Keratinocyte (primary cell): Measurements from ENCODE around the gene WNT7A. TPM values are rescaled to one million over a fixed set of nuclear protein-coding genes. Genes with fewer than 3 reads are reported as not detected.

Experiments
- DNase-seq: peaks from one replicate; pipeline ENCODE4 v3.0.0-alpha.2; 2011; ENCODE audit warnings: low read depth, missing footprints, low spot score
- FAIRE-seq: peaks from 2 replicates; lab custom pipeline; 2011; peaks lifted over from hg19 to GRCh38; lab: Jason Lieb, UNC
- H2AFZ ChIP-seq: 2 replicates; pipeline ENCODE4 v1.6.0; 2012; ENCODE audit warnings: low read length, control low read depth, inconsistent platforms; ENCODE audit not compliant: control insufficient read depth
- H3K27ac ChIP-seq: 2 replicates; pipeline ENCODE4 v1.5.1; 2011; ENCODE audit warnings: low read length; ENCODE audit not compliant: control insufficient read depth, insufficient read depth
- H3K27me3 ChIP-seq: 3 replicates; pipeline ENCODE4 v1.6.0; 2011; ENCODE audit warnings: low read length; ENCODE audit not compliant: control insufficient read depth, insufficient read depth; ENCODE audit errors: extremely low read depth
- H3K36me3 ChIP-seq, 2 experiments: 2 replicates in 1 of 2; 3 replicates in 1 of 2; pipeline ENCODE4 v1.5.1; 2011; ENCODE audit warnings: low read length in 2 of 2, mild to moderate bottlenecking in 1 of 2; ENCODE audit not compliant: control insufficient read depth in 2 of 2, insufficient read depth in 2 of 2; ENCODE audit errors: extremely low read depth in 1 of 2
- H3K4me1 ChIP-seq: 3 replicates; pipeline ENCODE4 v1.5.1; 2011; ENCODE audit warnings: low read length; ENCODE audit not compliant: control insufficient read depth, insufficient read depth; ENCODE audit errors: extremely low read depth
- H3K4me2 ChIP-seq: 3 replicates; pipeline ENCODE4 v1.6.0; 2011; ENCODE audit warnings: low read depth, low read length; ENCODE audit not compliant: control insufficient read depth, insufficient read depth; ENCODE audit errors: extremely low read depth
- H3K4me3 ChIP-seq, 3 experiments: fragments of 200-600 bp in 1 of 3; sonication (generic) in 1 of 3; 2 replicates in 2 of 3; 3 replicates in 1 of 3; pipeline ENCODE4 v1.5.1; 2011 to 2016; ENCODE audit warnings: low read length in 3 of 3, mild to moderate bottlenecking in 3 of 3, control low read depth in 2 of 3, inconsistent platforms in 1 of 3, low read depth in 1 of 3, mixed read lengths in 1 of 3, mixed run types in 1 of 3, moderate library complexity in 1 of 3; ENCODE audit not compliant: control insufficient read depth in 2 of 3, insufficient read depth in 2 of 3; ENCODE audit errors: extremely low read depth in 1 of 3
- H3K79me2 ChIP-seq: 2 replicates; pipeline ENCODE4 v1.6.0; 2012; ENCODE audit warnings: low read length; ENCODE audit not compliant: control insufficient read depth, insufficient read depth
- H3K9ac ChIP-seq: 3 replicates; pipeline ENCODE4 v1.6.0; 2011; ENCODE audit warnings: low read length; ENCODE audit not compliant: control insufficient read depth, insufficient read depth; ENCODE audit errors: extremely low read depth
- H3K9me1 ChIP-seq: 3 replicates; pipeline ENCODE4 v1.6.0; 2011; ENCODE audit warnings: low read length; ENCODE audit not compliant: control insufficient read depth, insufficient read depth; ENCODE audit errors: extremely low read depth
- H3K9me3 ChIP-seq: 2 replicates; pipeline ENCODE4 v1.5.1; 2012; ENCODE audit warnings: low read depth, low read length; ENCODE audit not compliant: control insufficient read depth
- H4K20me1 ChIP-seq: 3 replicates; pipeline ENCODE4 v1.6.0; 2011; ENCODE audit warnings: low read length; ENCODE audit not compliant: control insufficient read depth, insufficient read depth; ENCODE audit errors: extremely low read depth
- EZH2 ChIP-seq: IDR thresholded peaks from one replicate; pipeline ENCODE4 v1.6.1; 2012; ENCODE audit warnings: inconsistent platforms, mild to moderate bottlenecking, low read length, moderate library complexity
- dilution Hi-C: fragments of 300-500 bp; cut with MboI; formaldehyde crosslinking; loops from one replicate; pipeline ENCODE4 v1.7.0; 2020; ENCODE audit warnings: low sequenced_read_pairs; ENCODE audit not compliant: extremely low pct_ligation_motif_present
- polyA plus RNA-seq, 5 experiments: library from polyadenylated mRNA; depleted of rRNA in 3 of 5; stranded (reverse) in 3 of 5; stranded (forward) in 1 of 5; unstranded in 1 of 5; fragments of >200 nt; gene quantifications; 1 replicate in 1 of 5; 2 replicates in 3 of 5; 3 replicates in 1 of 5; pipeline versions ENCODE4 v1.2.1 to v1.2.3, GENCODE V29; 2011 to 2012; ENCODE audit warnings: missing spikeins in 2 of 5, low read depth in 1 of 5, low replicate concordance in 1 of 5
- TF ChIP-seq, protein P1 (sequence below), 3 experiments: IDR thresholded peaks in 1 of 3; conservative IDR thresholded peaks in 1 of 3; optimal IDR thresholded peaks in 1 of 3; 2 replicates in 2 of 3; 3 replicates in 1 of 3; pipeline versions ENCODE3 to v1.5.1; 2011; ENCODE audit warnings: low read length in 3 of 3, mild to moderate bottlenecking in 3 of 3, moderate library complexity in 2 of 3, control low read depth in 1 of 3, inconsistent platforms in 1 of 3; ENCODE audit not compliant: insufficient read depth in 2 of 3; ENCODE audit errors: extremely low read depth in 1 of 3

The WNT7A gene
- polyA plus RNA-seq, 1 donor (not counting 4 experiments of a cell fraction or from before 2014, with no cell fraction given), result 20.3 TPM

DNA sequence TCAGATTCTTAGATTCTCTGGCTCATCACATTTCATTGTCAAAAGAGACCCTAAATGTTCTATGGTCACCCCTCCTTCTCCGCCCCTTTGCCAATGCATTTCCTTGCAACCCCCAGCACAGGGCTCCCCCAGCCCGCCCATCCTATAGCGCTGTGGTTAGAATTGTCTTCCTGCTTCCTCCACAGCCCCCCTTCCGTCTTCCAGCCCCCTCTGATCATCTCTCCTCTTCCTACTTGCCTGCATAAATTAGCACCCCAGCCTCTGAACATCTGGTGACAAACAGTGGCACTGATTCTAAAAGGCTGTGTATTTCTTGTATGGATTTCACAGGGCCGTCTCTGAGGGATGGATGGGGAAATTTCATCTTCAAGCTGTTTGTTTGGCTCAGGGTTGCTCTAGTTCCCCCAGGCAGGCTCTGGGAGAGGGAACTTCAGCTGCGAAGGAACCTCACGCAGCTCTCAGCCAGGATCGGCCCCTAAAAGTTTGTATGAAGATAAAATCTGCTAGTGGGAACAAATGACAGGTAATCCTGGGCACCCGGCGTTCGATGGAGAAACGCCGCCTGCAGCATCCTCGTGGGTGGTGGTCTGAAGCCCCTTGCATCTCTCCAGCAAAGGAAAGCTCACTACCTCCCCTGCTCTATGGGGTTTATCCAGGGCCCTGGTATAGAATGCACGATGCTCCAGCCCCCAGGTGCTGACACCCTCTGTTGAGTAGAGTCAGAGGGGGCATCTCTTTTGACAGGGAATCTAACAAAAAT, 83.0 kb downstream of the WNT7A start:
- no peak for DNase-seq
- Histone ChIP-seq H3K9me3 (no peaks in the 10 kb centered on the region), H3K4me1 (peaks cover 1% of the 10 kb centered on the region), H3K27ac (no peak overlapping the region), H4K20me1 (no peaks in the 10 kb centered on the region), H2AFZ (no peak overlapping the region), H3K27me3 (peaks cover 9% of the 10 kb centered on the region), H3K79me2 (no peaks in the 10 kb centered on the region), H3K36me3 (no peaks in the 10 kb centered on the region), H3K4me2 (no peak overlapping the region), H3K9me1 (no peaks in the 10 kb centered on the region), H3K4me3 (no peak overlapping the region), H3K9ac (no peak overlapping the region)
- TF ChIP-seq, protein P1, sequence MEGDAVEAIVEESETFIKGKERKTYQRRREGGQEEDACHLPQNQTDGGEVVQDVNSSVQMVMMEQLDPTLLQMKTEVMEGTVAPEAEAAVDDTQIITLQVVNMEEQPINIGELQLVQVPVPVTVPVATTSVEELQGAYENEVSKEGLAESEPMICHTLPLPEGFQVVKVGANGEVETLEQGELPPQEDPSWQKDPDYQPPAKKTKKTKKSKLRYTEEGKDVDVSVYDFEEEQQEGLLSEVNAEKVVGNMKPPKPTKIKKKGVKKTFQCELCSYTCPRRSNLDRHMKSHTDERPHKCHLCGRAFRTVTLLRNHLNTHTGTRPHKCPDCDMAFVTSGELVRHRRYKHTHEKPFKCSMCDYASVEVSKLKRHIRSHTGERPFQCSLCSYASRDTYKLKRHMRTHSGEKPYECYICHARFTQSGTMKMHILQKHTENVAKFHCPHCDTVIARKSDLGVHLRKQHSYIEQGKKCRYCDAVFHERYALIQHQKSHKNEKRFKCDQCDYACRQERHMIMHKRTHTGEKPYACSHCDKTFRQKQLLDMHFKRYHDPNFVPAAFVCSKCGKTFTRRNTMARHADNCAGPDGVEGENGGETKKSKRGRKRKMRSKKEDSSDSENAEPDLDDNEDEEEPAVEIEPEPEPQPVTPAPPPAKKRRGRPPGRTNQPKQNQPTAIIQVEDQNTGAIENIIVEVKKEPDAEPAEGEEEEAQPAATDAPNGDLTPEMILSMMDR (optimal IDR thresholded peaks at IDR 0.05 in 1 of 3, IDR thresholded peaks at IDR 0.05 in 1 of 3, conservative IDR thresholded peaks at IDR 0.05 in 1 of 3; ENCODE audit: extremely low read depth in 1 of 3, insufficient read depth in 2 of 3, low read length in 3 of 3), result no peak
- no peak for TF ChIP-seq EZH2
- dilution Hi-C loops, result no loop called here
- no peak for FAIRE-seq

DNA sequence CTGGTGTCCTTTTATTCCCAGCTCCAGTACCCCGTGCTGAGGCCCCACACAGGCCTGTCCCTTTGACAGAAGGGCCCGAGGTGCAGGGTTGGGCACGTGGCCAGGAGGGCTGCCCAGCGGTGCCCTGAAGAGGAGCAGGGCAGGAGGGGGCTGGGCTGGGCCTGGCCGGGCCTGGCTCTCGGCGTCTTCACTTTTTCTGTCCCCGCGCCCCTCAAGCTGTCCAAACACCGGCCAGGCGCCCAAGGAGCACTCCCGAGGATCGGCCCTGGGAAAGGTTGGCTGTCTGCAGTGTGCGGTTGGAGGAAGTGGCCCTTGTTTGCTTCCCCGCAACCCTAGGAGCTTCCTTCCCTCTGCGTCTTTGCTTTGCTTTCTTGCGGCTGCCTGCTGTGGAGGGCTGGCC, 84.1 kb downstream of the WNT7A start:
- Histone ChIP-seq H3K79me2 (no peaks in the 10 kb centered on the region), H2AFZ (no peak overlapping the region), H3K4me3 (no peak overlapping the region), H3K27ac (no peak overlapping the region), H3K27me3 (peaks cover 15% of the 10 kb centered on the region), H3K9me3 (no peaks in the 10 kb centered on the region), H3K4me2 (no peak overlapping the region), H3K4me1 (no peaks in the 10 kb centered on the region), H3K9ac (no peak overlapping the region), H3K36me3 (no peaks in the 10 kb centered on the region), H4K20me1 (no peaks in the 10 kb centered on the region), H3K9me1 (no peaks in the 10 kb centered on the region)
- TF ChIP-seq, protein P1 (optimal IDR thresholded peaks at IDR 0.05 in 1 of 3, IDR thresholded peaks at IDR 0.05 in 1 of 3, conservative IDR thresholded peaks at IDR 0.05 in 1 of 3; ENCODE audit: extremely low read depth in 1 of 3, insufficient read depth in 2 of 3, low read length in 3 of 3), result no peak
- dilution Hi-C loops, result no loop called here
- no peak for DNase-seq
- no peak for FAIRE-seq
